ENCODE results near the gene GPR18. TPM values are rescaled to one million over a fixed set of nuclear protein-coding genes. Genes with fewer than 3 reads are reported as not detected.

GPR18 gene
- total RNA-seq, 1 experiment from 2014 or later: not detected

DNA sequence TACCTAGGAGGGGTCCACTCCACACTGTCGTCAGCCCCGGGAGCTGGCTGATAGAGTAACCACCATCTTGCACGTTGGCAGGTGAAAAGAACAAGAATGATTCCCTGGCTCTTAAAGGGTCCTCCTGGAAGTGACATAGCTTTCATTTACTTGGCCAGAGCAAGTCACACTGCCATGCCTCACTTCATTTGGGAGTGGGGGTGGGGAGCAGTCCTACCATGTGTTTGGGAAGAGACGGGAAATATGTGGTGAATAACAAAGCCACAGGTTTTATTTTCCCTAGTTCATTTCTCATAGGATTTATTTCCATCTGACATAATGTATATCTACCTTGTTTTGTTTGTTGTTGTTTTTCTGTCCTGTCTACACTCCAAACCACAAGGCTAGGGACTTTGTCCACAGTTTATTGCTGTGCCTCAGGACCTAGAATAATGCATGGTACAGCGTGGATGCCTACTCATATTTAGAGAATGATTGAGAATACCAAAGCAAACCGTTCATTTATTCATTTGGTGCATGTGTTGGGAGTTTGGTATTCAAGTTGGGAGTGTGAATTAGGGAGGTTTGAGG lies 30.8 kb downstream of the GPR18 start:
- Histone ChIP-seq H3K4me1 (ENCODE audit: insufficient read depth, low read length, poor library complexity, severe bottlenecking) (peaks cover 4% of the 10 kb centered on the region), H3K9me3 (ENCODE audit: low read depth, low read length, poor library complexity, severe bottlenecking) (peaks cover 8% of the 10 kb centered on the region), H3K27ac (ENCODE audit: low read depth, low read length, poor library complexity, severe bottlenecking) (no peak overlapping the region), H3K4me3 (ENCODE audit: low read depth, low read length, poor library complexity, severe bottlenecking) (no peak overlapping the region), H3K27me3 (replicated peaks; ENCODE audit: insufficient read depth, low read depth, low read length, poor library complexity) (no peaks in the 10 kb centered on the region), H3K36me3 (ENCODE audit: insufficient read depth, low read length, poor library complexity, severe bottlenecking) (no peaks in the 10 kb centered on the region)
- TF ChIP-seq EZH2 (IDR thresholded peaks at IDR 0.05; ENCODE audit: borderline replicate concordance, low read depth, low read length, poor library complexity, severe bottlenecking): no peak
- TF ChIP-seq, protein P1, sequence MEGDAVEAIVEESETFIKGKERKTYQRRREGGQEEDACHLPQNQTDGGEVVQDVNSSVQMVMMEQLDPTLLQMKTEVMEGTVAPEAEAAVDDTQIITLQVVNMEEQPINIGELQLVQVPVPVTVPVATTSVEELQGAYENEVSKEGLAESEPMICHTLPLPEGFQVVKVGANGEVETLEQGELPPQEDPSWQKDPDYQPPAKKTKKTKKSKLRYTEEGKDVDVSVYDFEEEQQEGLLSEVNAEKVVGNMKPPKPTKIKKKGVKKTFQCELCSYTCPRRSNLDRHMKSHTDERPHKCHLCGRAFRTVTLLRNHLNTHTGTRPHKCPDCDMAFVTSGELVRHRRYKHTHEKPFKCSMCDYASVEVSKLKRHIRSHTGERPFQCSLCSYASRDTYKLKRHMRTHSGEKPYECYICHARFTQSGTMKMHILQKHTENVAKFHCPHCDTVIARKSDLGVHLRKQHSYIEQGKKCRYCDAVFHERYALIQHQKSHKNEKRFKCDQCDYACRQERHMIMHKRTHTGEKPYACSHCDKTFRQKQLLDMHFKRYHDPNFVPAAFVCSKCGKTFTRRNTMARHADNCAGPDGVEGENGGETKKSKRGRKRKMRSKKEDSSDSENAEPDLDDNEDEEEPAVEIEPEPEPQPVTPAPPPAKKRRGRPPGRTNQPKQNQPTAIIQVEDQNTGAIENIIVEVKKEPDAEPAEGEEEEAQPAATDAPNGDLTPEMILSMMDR (conservative IDR thresholded peaks at IDR 0.05; ENCODE audit: low read depth, low read length): no peak
- ChIA-PET CTCF (no interaction called here), POLR2A (ENCODE audit: low non-redundant PET) (no interaction called here)
- no TSS peak for BruUV-seq (replicated peaks)
- intact Hi-C loops (cut with micrococcal nuclease; ENCODE audit: unreplicated experiment): no loop called here
- DNase-seq (ENCODE audit: low spot score): no peak

- no TSS peak for BruUV-seq (replicated peaks)
These were observed 31.7 kb downstream of the GPR18 start for GRCh38 chr13:99226513-99226912.

GRCh38 chr13:99225078-99225477 lies 33.1 kb downstream of the GPR18 start:
- ChIA-PET POLR2A (ENCODE audit: low non-redundant PET) (no interaction called here), CTCF (no interaction called here)
- Histone ChIP-seq H3K36me3 (ENCODE audit: insufficient read depth, low read length, poor library complexity, severe bottlenecking) (no peaks in the 10 kb centered on the region), H3K27ac (ENCODE audit: low read depth, low read length, poor library complexity, severe bottlenecking) (no peak overlapping the region), H3K9me3 (ENCODE audit: low read depth, low read length, poor library complexity, severe bottlenecking) (peaks cover 8% of the 10 kb centered on the region), H3K27me3 (replicated peaks; ENCODE audit: insufficient read depth, low read depth, low read length, poor library complexity) (no peaks in the 10 kb centered on the region), H3K4me3 (ENCODE audit: low read depth, low read length, poor library complexity, severe bottlenecking) (no peak overlapping the region), H3K4me1 (ENCODE audit: insufficient read depth, low read length, poor library complexity, severe bottlenecking) (peaks cover 4% of the 10 kb centered on the region)
- DNase-seq (ENCODE audit: low spot score): no peak
- TF ChIP-seq, protein P1 (conservative IDR thresholded peaks at IDR 0.05; ENCODE audit: low read depth, low read length): no peak
- no peak for TF ChIP-seq EZH2 (IDR thresholded peaks at IDR 0.05; ENCODE audit: borderline replicate concordance, low read depth, low read length, poor library complexity, severe bottlenecking)
- BruUV-seq (replicated peaks): no TSS peak
- intact Hi-C loops (cut with micrococcal nuclease; ENCODE audit: unreplicated experiment): no loop called here

More at GRCh38 chr13:99226513-99226912, 31.7 kb downstream of the GPR18 start:
- Histone ChIP-seq H3K27me3 (replicated peaks; ENCODE audit: insufficient read depth, low read depth, low read length, poor library complexity) (no peaks in the 10 kb centered on the region), H3K36me3 (ENCODE audit: insufficient read depth, low read length, poor library complexity, severe bottlenecking) (no peaks in the 10 kb centered on the region), H3K4me1 (ENCODE audit: insufficient read depth, low read length, poor library complexity, severe bottlenecking) (peaks cover 4% of the 10 kb centered on the region), H3K4me3 (ENCODE audit: low read depth, low read length, poor library complexity, severe bottlenecking) (no peak overlapping the region), H3K27ac (ENCODE audit: low read depth, low read length, poor library complexity, severe bottlenecking) (no peak overlapping the region), H3K9me3 (ENCODE audit: low read depth, low read length, poor library complexity, severe bottlenecking) (peaks cover 8% of the 10 kb centered on the region)
- ChIA-PET POLR2A (ENCODE audit: low non-redundant PET) (no interaction called here), CTCF (no interaction called here)
- DNase-seq (ENCODE audit: low spot score): no peak
- intact Hi-C loops (cut with micrococcal nuclease; ENCODE audit: unreplicated experiment): no loop called here
- TF ChIP-seq, protein P1 (conservative IDR thresholded peaks at IDR 0.05; ENCODE audit: low read depth, low read length): no peak
- TF ChIP-seq EZH2 (IDR thresholded peaks at IDR 0.05; ENCODE audit: borderline replicate concordance, low read depth, low read length, poor library complexity, severe bottlenecking): no peak
